ENCODE data around the gene GRIK4.

Gene GRIK4

DNA sequence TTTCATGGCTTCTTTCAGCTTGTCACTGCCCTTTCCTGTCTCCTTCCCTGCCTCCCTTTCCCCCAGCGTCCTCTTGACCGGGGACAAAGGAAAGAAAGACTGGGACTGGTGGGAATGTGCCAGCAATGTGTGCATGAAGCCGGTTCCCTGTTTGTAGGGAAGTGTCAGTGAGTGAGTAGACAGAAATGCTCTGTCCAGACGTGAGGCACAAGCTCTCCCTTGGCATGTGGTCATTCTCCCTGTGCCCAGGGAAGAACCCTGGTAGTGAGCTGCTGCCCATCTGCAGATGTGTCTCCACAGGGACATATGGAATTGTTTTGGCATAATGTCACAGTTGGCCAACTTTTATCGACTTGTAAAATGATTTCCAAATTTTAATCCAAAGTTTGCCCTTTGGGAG, 426.0 kb downstream of the GRIK4 start:
- no peak overlapping the region for H3K27ac ChIP-seq (ENCODE audit: low read length)
- peaks cover 17% of the 10 kb centered on the region for H3K4me1 ChIP-seq (ENCODE audit: control insufficient read depth, low read depth, low read length)
- no peaks in the 10 kb centered on the region for H3K27me3 ChIP-seq (ENCODE audit: control insufficient read depth, insufficient read depth, low read length)
- H3K4me3 ChIP-seq (ENCODE audit: low read length) = no peak overlapping the region
- no peak overlapping the region for H3K9ac ChIP-seq (ENCODE audit: low read length)
- no peaks in the 10 kb centered on the region for H3K9me3 ChIP-seq (ENCODE audit: control insufficient read depth, low read depth, low read length)
- H3K36me3 ChIP-seq (ENCODE audit: control insufficient read depth, low read depth, low read length) = no peaks in the 10 kb centered on the region

DNA sequence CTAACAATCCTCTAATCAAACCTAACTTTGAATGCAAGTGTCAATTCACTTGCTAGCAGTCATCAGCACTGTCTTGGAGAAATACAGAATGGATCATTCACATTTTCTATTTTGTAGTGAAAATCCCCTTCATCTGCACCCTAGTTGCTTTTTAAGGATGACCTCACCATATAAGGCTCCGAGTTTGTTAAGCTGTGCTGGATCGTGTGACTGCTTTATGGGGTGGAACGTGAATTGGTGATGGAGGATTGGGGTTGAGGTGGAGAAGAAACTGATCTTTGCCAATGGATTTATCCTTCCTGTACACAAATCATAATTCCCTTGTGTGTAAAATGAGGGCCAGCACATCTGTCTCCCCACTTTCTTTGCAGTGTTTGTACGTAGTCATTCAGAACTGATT, 426.7 kb downstream of the GRIK4 start:
- no peaks in the 10 kb centered on the region for H3K27me3 ChIP-seq (ENCODE audit: control insufficient read depth, insufficient read depth, low read length)

DNA sequence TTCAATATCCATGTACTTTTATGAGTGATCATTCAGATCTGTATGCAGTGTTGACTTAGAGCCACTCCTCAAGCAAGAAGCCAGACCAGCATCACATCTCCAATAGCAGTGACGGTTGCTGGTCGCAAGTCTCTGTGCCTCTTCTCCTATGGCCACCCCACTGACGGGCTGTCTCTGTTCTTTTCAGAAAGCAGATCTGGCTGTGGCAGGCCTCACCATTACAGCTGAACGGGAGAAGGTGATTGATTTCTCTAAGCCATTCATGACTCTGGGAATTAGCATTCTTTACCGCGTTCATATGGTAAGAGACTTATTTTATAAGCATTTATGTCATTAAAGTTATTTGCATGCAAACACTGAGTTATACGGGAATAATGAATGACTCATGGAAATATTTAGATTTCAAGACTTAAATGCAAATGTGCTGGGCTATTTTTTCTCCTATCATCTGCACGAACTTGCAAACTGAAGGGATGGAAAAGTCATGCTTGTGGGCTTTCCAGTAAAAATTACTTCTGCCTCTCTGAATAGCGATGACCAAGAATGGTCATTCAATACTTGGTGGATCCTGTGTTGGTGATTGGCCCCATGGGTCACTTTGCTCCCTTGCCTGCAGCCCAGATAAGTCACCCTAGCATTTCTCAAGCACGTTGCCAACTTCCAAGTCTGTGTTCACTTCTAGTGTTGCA, 428.8 kb downstream of the GRIK4 start:
- Histone ChIP-seq H3K4me3 (ENCODE audit: low read length) (no peak overlapping the region), H3K27ac (ENCODE audit: low read length) (no peak overlapping the region), H3K36me3 (ENCODE audit: control insufficient read depth, low read depth, low read length) (no peaks in the 10 kb centered on the region), H3K9me3 (ENCODE audit: control insufficient read depth, low read depth, low read length) (peaks cover 4% of the 10 kb centered on the region), H3K27me3 (ENCODE audit: control insufficient read depth, insufficient read depth, low read length) (no peaks in the 10 kb centered on the region), H3K9ac (ENCODE audit: low read length) (no peak overlapping the region), H3K4me1 (ENCODE audit: control insufficient read depth, low read depth, low read length) (peaks cover 13% of the 10 kb centered on the region)

More for the DNA sequence above, 426.7 kb downstream of the GRIK4 start:
- peaks cover 16% of the 10 kb centered on the region for H3K4me1 ChIP-seq (ENCODE audit: control insufficient read depth, low read depth, low read length)
- no peak overlapping the region for H3K4me3 ChIP-seq (ENCODE audit: low read length)
- H3K27ac ChIP-seq (ENCODE audit: low read length) = no peak overlapping the region
- no peak overlapping the region for H3K9ac ChIP-seq (ENCODE audit: low read length)
- H3K36me3 ChIP-seq (ENCODE audit: control insufficient read depth, low read depth, low read length) = no peaks in the 10 kb centered on the region
- H3K9me3 ChIP-seq (ENCODE audit: control insufficient read depth, low read depth, low read length) = no peaks in the 10 kb centered on the region

DNA sequence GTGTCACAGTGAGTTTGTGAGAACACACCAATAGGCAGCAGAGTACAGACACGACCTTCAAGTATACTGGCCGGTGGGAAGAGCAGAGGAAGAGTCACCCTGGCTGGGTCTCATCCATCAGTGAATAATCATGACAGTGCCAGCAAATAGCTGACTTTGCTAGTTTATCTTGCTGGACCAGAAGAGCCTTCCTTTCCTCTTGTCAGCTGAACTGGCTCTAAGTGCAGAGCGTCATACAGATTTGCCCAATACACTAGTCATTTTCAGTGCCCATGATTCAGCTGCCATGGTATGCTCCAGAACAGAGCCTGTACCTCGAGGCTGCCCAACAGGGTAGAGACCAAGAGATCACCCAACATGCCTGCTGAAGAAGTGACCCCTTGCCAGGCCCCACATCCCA, 429.5 kb downstream of the GRIK4 start:
- Histone ChIP-seq H3K27me3 (ENCODE audit: control insufficient read depth, insufficient read depth, low read length) (no peaks in the 10 kb centered on the region), H3K9ac (ENCODE audit: low read length) (no peak overlapping the region), H3K27ac (ENCODE audit: low read length) (no peak overlapping the region), H3K9me3 (ENCODE audit: control insufficient read depth, low read depth, low read length) (peaks cover 4% of the 10 kb centered on the region), H3K4me3 (ENCODE audit: low read length) (no peak overlapping the region), H3K4me1 (ENCODE audit: control insufficient read depth, low read depth, low read length) (peaks cover 13% of the 10 kb centered on the region), H3K36me3 (ENCODE audit: control insufficient read depth, low read depth, low read length) (no peaks in the 10 kb centered on the region)

DNA sequence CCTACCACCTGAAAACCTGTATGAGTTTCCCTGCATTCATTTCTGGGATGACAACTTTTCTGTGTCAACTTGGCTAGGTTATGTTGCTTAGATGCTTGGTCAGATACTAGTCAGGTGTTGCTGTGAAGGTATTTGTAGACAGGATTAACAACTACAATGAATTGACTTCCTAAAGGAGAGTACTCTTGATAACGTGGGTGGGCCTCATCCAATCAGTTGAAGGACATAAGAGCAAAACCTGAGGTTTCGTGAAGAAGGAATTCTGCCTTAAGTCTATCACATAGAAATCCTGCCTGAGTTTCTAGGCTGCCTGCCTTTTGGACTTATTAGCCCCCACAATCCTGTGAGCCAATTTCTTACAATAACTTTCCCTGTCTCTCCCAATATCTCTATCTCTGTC, 431.2 kb downstream of the GRIK4 start:
- Histone ChIP-seq H3K27me3 (ENCODE audit: control insufficient read depth, insufficient read depth, low read length) (no peaks in the 10 kb centered on the region), H3K4me1 (ENCODE audit: control insufficient read depth, low read depth, low read length) (peaks cover 12% of the 10 kb centered on the region), H3K27ac (ENCODE audit: low read length) (no peak overlapping the region), H3K36me3 (ENCODE audit: control insufficient read depth, low read depth, low read length) (no peaks in the 10 kb centered on the region), H3K9ac (ENCODE audit: low read length) (no peak overlapping the region), H3K4me3 (ENCODE audit: low read length) (no peak overlapping the region), H3K9me3 (ENCODE audit: control insufficient read depth, low read depth, low read length) (peaks cover 4% of the 10 kb centered on the region)

DNA sequence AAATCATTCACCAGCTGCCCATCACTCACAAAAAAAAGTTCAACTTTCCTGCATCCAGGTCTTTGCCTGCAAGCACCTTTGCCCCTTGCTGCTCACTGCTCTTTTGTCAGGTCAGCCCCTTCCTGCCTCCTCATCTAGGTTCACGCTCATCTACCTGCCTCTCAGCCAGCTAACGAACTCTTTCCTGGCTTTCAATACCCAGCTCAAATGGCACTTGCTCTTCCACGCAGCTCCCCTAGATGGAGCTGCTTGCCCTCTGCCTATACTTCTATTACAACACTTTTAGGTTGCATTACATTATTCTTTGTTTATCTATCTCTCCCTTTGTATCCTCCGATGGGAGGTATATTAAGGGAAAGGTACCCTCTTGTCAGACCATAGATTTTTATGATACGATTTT, 433.5 kb downstream of the GRIK4 start:
- no peak overlapping the region for H3K4me3 ChIP-seq (ENCODE audit: low read length)
- no peaks in the 10 kb centered on the region for H3K27me3 ChIP-seq (ENCODE audit: control insufficient read depth, insufficient read depth, low read length)
- no peaks in the 10 kb centered on the region for H3K4me1 ChIP-seq (ENCODE audit: control insufficient read depth, low read depth, low read length)
- H3K36me3 ChIP-seq (ENCODE audit: control insufficient read depth, low read depth, low read length) = no peaks in the 10 kb centered on the region
- no peak overlapping the region for H3K9ac ChIP-seq (ENCODE audit: low read length)
- H3K9me3 ChIP-seq (ENCODE audit: control insufficient read depth, low read depth, low read length) = peaks cover 4% of the 10 kb centered on the region
- no peak overlapping the region for H3K27ac ChIP-seq (ENCODE audit: low read length)

DNA sequence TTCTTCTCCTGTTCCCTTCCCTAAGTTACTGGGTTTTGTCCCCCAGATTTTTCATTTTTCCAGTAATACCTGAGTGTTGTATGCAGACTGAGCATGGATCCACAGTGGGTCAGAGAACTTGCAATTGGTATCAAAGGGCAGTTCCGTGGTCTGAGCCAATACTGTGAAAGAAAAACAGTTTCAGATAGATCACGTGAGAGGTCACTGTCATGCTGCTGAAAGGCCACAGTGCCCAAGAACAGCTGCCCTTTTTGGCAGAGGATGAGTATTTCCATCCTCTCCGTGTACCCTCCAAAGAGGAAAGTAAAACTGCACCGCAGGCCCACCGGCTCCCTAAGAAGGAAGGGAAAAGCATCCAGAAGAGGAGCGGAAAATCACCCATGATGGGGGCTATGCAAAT, 439.3 kb downstream of the GRIK4 start:
- Histone ChIP-seq H3K27ac (ENCODE audit: low read length) (no peak overlapping the region), H3K36me3 (ENCODE audit: control insufficient read depth, low read depth, low read length) (no peaks in the 10 kb centered on the region), H3K4me3 (ENCODE audit: low read length) (no peak overlapping the region), H3K27me3 (ENCODE audit: control insufficient read depth, insufficient read depth, low read length) (no peaks in the 10 kb centered on the region), H3K4me1 (ENCODE audit: control insufficient read depth, low read depth, low read length) (peaks cover 5% of the 10 kb centered on the region), H3K9me3 (ENCODE audit: control insufficient read depth, low read depth, low read length) (no peaks in the 10 kb centered on the region), H3K9ac (ENCODE audit: low read length) (no peak overlapping the region)

DNA sequence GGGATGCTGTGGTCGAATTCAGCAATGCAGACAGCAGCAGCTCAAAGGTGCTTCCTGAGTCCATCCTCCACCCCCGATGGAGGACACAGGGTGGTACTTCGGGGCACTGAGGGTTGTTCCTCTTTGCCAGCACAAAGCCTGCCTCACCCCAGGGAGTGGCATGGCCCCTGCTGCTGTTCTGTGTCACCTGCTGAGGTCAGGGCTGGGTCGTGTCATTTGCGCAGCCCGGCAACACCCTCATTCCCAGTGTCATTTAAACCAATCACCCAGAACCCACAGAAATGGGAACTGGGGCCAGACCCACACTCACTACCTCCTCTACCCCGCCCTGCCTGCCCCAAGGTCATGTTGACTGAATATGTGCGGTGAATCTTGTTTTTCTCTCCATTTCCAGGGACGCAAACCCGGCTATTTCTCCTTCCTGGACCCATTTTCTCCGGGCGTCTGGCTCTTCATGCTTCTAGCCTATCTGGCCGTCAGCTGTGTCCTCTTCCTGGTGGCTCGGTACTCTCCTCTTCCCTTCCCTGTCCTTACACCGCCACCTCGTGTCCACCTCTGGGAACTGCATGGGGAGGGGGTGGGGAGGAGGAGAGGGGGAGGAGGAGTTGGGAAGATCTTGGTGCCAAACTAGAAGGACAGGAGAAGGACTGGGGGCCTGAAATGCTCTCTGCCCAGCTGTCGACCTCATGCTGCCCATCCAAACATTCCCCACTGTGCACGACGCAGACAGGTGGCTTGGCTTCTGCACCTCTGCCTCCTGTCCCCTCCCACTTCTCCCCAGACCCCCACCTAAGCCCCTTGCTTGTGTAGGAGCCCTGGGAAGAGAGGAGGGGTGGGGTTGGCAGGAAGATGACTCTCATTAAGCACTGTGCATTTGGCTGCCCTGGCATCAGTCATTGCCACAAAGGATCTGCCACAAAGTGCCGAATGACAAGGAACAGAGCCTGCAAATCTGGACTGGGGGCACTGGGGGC, 441.2 kb downstream of the GRIK4 start:
- H3K9ac ChIP-seq (ENCODE audit: low read length) = no peak overlapping the region
- no peak overlapping the region for H3K27ac ChIP-seq (ENCODE audit: low read length)
- H3K36me3 ChIP-seq (ENCODE audit: control insufficient read depth, low read depth, low read length) = no peaks in the 10 kb centered on the region
- no peaks in the 10 kb centered on the region for H3K27me3 ChIP-seq (ENCODE audit: control insufficient read depth, insufficient read depth, low read length)
- no peak overlapping the region for H3K4me3 ChIP-seq (ENCODE audit: low read length)
- peaks cover 17% of the 10 kb centered on the region for H3K4me1 ChIP-seq (ENCODE audit: control insufficient read depth, low read depth, low read length)
- H3K9me3 ChIP-seq (ENCODE audit: control insufficient read depth, low read depth, low read length) = no peaks in the 10 kb centered on the region

DNA sequence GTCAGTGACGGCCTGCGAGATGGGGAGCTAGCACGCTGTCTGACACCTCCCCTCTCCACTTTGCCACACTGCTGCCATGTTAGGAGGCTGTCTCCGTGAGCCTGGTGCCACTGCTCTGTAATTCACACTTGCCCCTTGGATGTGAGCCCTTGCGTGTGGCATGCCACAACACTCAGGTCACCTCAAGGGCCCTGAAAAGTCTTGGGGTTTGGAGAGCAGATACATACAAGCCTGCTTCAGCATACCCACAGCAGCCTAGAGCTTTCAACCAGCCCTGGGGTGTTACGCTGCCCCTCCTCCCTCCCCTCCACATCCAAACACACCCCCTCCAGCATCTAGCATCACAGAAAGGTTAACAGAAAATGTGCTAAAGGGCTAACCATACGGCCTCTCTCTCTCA, 442.8 kb downstream of the GRIK4 start:
- Histone ChIP-seq H3K27me3 (ENCODE audit: control insufficient read depth, insufficient read depth, low read length) (no peaks in the 10 kb centered on the region), H3K27ac (ENCODE audit: low read length) (no peak overlapping the region), H3K36me3 (ENCODE audit: control insufficient read depth, low read depth, low read length) (no peaks in the 10 kb centered on the region), H3K9ac (ENCODE audit: low read length) (no peak overlapping the region), H3K4me1 (ENCODE audit: control insufficient read depth, low read depth, low read length) (peaks cover 18% of the 10 kb centered on the region), H3K4me3 (ENCODE audit: low read length) (no peak overlapping the region), H3K9me3 (ENCODE audit: control insufficient read depth, low read depth, low read length) (no peaks in the 10 kb centered on the region)

DNA sequence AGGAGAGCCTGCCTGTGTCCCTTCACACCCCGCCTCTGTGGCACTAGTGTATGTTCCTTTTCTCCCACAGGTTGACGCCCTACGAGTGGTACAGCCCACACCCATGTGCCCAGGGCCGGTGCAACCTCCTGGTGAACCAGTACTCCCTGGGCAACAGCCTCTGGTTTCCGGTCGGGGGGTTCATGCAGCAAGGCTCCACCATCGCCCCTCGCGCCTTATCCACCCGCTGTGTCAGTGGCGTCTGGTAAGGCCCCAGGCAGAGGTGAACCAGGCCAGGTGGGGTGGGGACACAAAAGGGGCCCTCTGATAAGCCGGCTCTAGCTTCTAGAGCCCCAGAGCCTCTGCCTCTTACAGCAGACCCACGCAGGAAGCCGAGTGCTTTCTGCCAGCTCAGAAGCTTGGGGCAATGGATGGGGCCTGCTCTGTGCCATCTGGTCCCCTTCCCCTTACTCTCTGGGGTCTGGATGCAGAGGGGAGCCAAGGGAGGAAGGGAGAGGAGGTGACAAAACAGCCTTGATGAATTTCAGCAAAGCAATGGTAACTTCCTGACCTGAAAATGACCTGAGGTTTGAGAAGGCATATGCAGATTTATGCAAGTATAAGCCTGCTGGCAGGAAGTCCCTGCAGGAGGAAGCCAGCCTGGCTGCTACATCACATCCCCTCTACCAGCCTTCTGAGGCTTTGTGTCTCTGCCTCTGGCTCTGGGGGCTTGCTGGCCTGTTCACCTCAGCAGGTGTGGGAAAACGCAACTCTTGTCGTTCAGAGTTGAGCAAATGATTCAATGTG, 445.4 kb downstream of the GRIK4 start:
- Histone ChIP-seq H3K9ac (ENCODE audit: low read length) (no peak overlapping the region), H3K4me1 (ENCODE audit: control insufficient read depth, low read depth, low read length) (peaks cover 18% of the 10 kb centered on the region), H3K4me3 (ENCODE audit: low read length) (no peak overlapping the region), H3K9me3 (ENCODE audit: control insufficient read depth, low read depth, low read length) (no peaks in the 10 kb centered on the region), H3K27me3 (ENCODE audit: control insufficient read depth, insufficient read depth, low read length) (no peaks in the 10 kb centered on the region), H3K36me3 (ENCODE audit: control insufficient read depth, low read depth, low read length) (no peaks in the 10 kb centered on the region), H3K27ac (ENCODE audit: low read length) (no peak overlapping the region)

DNA sequence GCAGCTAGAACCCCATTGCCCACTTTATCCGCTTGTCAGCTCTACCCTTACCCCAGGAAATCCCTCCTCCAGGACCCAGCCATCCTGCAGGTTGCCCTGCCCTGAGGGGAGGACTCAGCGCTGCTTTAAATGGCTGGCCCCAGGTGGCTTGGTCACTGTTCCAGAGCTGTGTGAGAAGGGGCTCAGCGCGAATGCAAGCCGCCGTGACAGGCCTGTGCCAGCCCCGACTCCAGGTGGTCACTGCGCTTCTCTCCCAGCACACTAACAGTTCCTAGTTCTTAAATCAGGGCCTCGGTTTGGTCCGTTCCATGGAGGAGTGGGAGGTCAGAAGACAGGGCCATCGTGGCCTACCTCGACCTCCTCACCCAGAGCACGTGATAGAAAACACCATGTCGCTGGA, 446.6 kb downstream of the GRIK4 start:
- H3K4me1 ChIP-seq (ENCODE audit: control insufficient read depth, low read depth, low read length) = peaks cover 13% of the 10 kb centered on the region
- H3K9me3 ChIP-seq (ENCODE audit: control insufficient read depth, low read depth, low read length) = no peaks in the 10 kb centered on the region

More for the DNA sequence above, 446.6 kb downstream of the GRIK4 start:
- no peak overlapping the region for H3K27ac ChIP-seq (ENCODE audit: low read length)
- H3K36me3 ChIP-seq (ENCODE audit: control insufficient read depth, low read depth, low read length) = no peaks in the 10 kb centered on the region
- no peak overlapping the region for H3K9ac ChIP-seq (ENCODE audit: low read length)
- no peak overlapping the region for H3K4me3 ChIP-seq (ENCODE audit: low read length)
- no peaks in the 10 kb centered on the region for H3K27me3 ChIP-seq (ENCODE audit: control insufficient read depth, insufficient read depth, low read length)
